Ishikawa (cell line): ENCODE data around the gene SMYD3.

ENCODE experiments used
- MAX ChIP-seq: IDR thresholded peaks from 2 replicates; pipeline ENCODE4 v1.6.1; 2012
- RAD21 ChIP-seq: IDR thresholded peaks from 2 replicates; pipeline ENCODE4 v1.6.1; 2012; ENCODE audit warnings: low read depth
- TAF1 ChIP-seq: IDR thresholded peaks from 2 replicates; pipeline ENCODE4 v1.6.1; 2012; ENCODE audit warnings: low read depth, mild to moderate bottlenecking

- TF ChIP-seq MAX (no peak), TAF1 (no peak), RAD21 (no peak)
These were observed 327.7 kb downstream of the SMYD3 start for GRCh38 chr1:246179401-246179800.
